Measurements from ENCODE around the gene GAS6. TPM values are rescaled to one million over a fixed set of nuclear protein-coding genes. Genes with fewer than 3 reads are reported as not detected.

GAS6 gene
- total RNA-seq = 98.8 and 272 TPM in 2 replicates

GRCh38 chr13:113863524-113864272 lies at the start of gene GAS6:
Gene GAS6 (minus strand): TSS chr13:113864076. CDS start chr13:113863920, 156 bp downstream.

Other genes with a start within 250 kb of the GAS6 start
- not detected in 2 replicates for gene ATP4B, start 205.9 kb downstream of the GAS6 start, total RNA-seq
- gene GRK1, start 196.9 kb downstream of the GAS6 start, total RNA-seq = 0.11 TPM in 1 of 2 replicates, not detected in the other
- 1.3 and 3.4 TPM in 2 replicates for gene TMEM255B, start 104.8 kb downstream of the GAS6 start, total RNA-seq
- 0.25 and 0.33 TPM in 2 replicates for gene C13orf46, start 110.0 kb upstream of the GAS6 start, total RNA-seq